B cell (primary cell): Measurements from ENCODE around the gene GSG1. TPM values are rescaled to one million over a fixed set of nuclear protein-coding genes. Genes with fewer than 3 reads are reported as not detected.

Experiments
- ATAC-seq: fragments of 200-7000 bp; cut with Tn5 transposase; one replicate; pipeline ENCODE4 v1.10.0; 2021; ENCODE audit warnings: low read depth, mild to moderate bottlenecking, moderate number of reproducible peaks, moderate library complexity
- CTCF ChIA-PET: fragments of 350-600 bp; sonication (Branson Sonifier 250); formaldehyde crosslinking; loops from one replicate; lab custom pipeline; 2021; ENCODE audit warnings: antibody characterized with exemption, inconsistent platforms; lab: Charles Lee
- POLR2A ChIA-PET: fragments of 350-600 bp; sonication (Branson Sonifier 250); formaldehyde crosslinking; loops from one replicate; lab custom pipeline; 2021; ENCODE audit warnings: antibody characterized with exemption; lab: Charles Lee
- DNase-seq: peaks from one replicate; pipeline ENCODE4 v3.0.0; 2013
- H2AFZ ChIP-seq: 2 replicates; pipeline ENCODE4 v1.6.1; 2012; ENCODE audit warnings: mild to moderate bottlenecking, low read depth, low read length; ENCODE audit not compliant: insufficient read depth, poor library complexity, severe bottlenecking
- H3K27ac ChIP-seq, 2 donors: 1 replicate in 1 of 2; 2 replicates in 1 of 2; pipeline ENCODE4 v1.5.1; 2012 to 2013; ENCODE audit warnings: low read length in 2 of 2, mild to moderate bottlenecking in 2 of 2, moderate library complexity in 1 of 2
- H3K27me3 ChIP-seq, 4 experiments: fragments of 200-600 bp in 1 of 4; sonication (generic) in 1 of 4; replicated peaks in 1 of 4; 1 replicate in 2 of 4; 2 replicates in 2 of 4; pipeline versions ENCODE4 v1.6.1 to v1.7.0; 2013 to 2016; ENCODE audit warnings: low read length in 3 of 4, mild to moderate bottlenecking in 2 of 4, mixed read lengths in 1 of 4, moderate library complexity in 1 of 4; ENCODE audit not compliant: insufficient read depth in 4 of 4, control insufficient read depth in 3 of 4; ENCODE audit errors: control extremely low read depth in 1 of 4
- H3K36me3 ChIP-seq, 2 experiments: replicated peaks in 1 of 2; 1 replicate in 1 of 2; 2 replicates in 1 of 2; pipeline versions ENCODE4 v1.6.1 to v1.7.1; 2013; ENCODE audit warnings: low read length in 1 of 2; ENCODE audit not compliant: insufficient read depth in 2 of 2, control insufficient read depth in 1 of 2; ENCODE audit errors: control extremely low read depth in 1 of 2, extremely low read depth in 1 of 2
- H3K4me1 ChIP-seq, 2 donors: fragments of 200-600 bp in 1 of 2; sonication (generic) in 1 of 2; 1 replicate in 1 of 2; 2 replicates in 1 of 2; pipeline versions ENCODE4 v1.5.1 to v1.6.1; 2013 to 2017; ENCODE audit warnings: low read length in 2 of 2; ENCODE audit not compliant: control insufficient read depth in 2 of 2, insufficient read depth in 2 of 2
- H3K4me2 ChIP-seq: replicated peaks from 2 replicates; pipeline ENCODE3; 2012; ENCODE audit warnings: mild to moderate bottlenecking, low read depth, low read length; ENCODE audit not compliant: poor library complexity, severe bottlenecking
- H3K4me3 ChIP-seq, 5 experiments: fragments of 200-600 bp in 1 of 5; sonication (generic) in 1 of 5; 1 replicate in 3 of 5; 2 replicates in 2 of 5; pipeline versions ENCODE4 v1.5.1 to v1.7.0; 2011 to 2016; ENCODE audit warnings: low read length in 4 of 5, mild to moderate bottlenecking in 4 of 5, low read depth in 2 of 5, control low read depth in 1 of 5, moderate library complexity in 1 of 5; ENCODE audit not compliant: insufficient read depth in 1 of 5; ENCODE audit errors: control extremely low read depth in 1 of 5, extremely low read depth in 1 of 5
- H3K79me2 ChIP-seq: fragments of 200-600 bp; sonication (generic); one replicate; pipeline ENCODE4 v1.6.0; 2016; ENCODE audit warnings: low read length; ENCODE audit not compliant: control insufficient read depth, insufficient read depth
- H3K9ac ChIP-seq: fragments of 200-600 bp; sonication (generic); 2 replicates; pipeline ENCODE4 v1.6.1; 2017; ENCODE audit warnings: mild to moderate bottlenecking, low read length, moderate library complexity
- H3K9me3 ChIP-seq, 3 donors: one replicate each; pipeline versions ENCODE4 v1.6.1 to v1.7.1; 2013; ENCODE audit warnings: low read length in 2 of 3; ENCODE audit not compliant: control insufficient read depth in 2 of 3, insufficient read depth in 1 of 3; ENCODE audit errors: control extremely low read depth in 1 of 3
- H4K20me1 ChIP-seq: 2 replicates; pipeline ENCODE4 v1.6.0; 2012; ENCODE audit warnings: mild to moderate bottlenecking, low read length; ENCODE audit not compliant: insufficient read depth, control insufficient read depth, poor library complexity, severe bottlenecking
- H3K27ac Mint-ChIP-seq: one replicate; pipeline ENCODE4 v1.8.0; 2021; ENCODE audit warnings: mixed read lengths
- H3K27me3 Mint-ChIP-seq: one replicate; pipeline ENCODE4 v1.8.0; 2021; ENCODE audit warnings: mixed read lengths
- H3K4me1 Mint-ChIP-seq: one replicate; pipeline ENCODE4 v1.8.0; 2021; ENCODE audit warnings: mixed read lengths
- H3K4me3 Mint-ChIP-seq: one replicate; pipeline ENCODE4 v1.8.0; 2021; ENCODE audit warnings: mixed read lengths
- H3K9me3 Mint-ChIP-seq: one replicate; pipeline ENCODE4 v1.8.0; 2022; ENCODE audit warnings: mixed read lengths; ENCODE audit not compliant: insufficient read depth
- EZH2 ChIP-seq: IDR thresholded peaks from 2 replicates; pipeline ENCODE4 v1.6.1; 2012; ENCODE audit warnings: borderline replicate concordance, low read depth, mild to moderate bottlenecking, moderate library complexity, low read length; ENCODE audit not compliant: insufficient read depth, poor library complexity, severe bottlenecking
- WGBS: methylation state at CpG from one replicate; pipeline ENCODE4 v1.1.5; 2013; ENCODE audit warnings: missing lambda C conversion rate; ENCODE audit not compliant: insufficient coverage; 5-methylcytosine and 5-hydroxymethylcytosine counted together
- intact Hi-C: fragments of 100-400 bp; cut with micrococcal nuclease; formaldehyde crosslinking; loops from one replicate; pipeline ENCODE4 v1.10.0; 2022
- polyA plus RNA-seq: library from polyadenylated mRNA; depleted of rRNA; stranded (reverse); fragments of >200 nt; gene quantifications from 2 replicates; pipeline ENCODE4 v1.2.3, GENCODE V29; 2012
- total RNA-seq, 2 donors: library from RNA; stranded (reverse); fragments of 120-200 nt in 1 of 2; gene quantifications; 1 replicate in 1 of 2; 2 replicates in 1 of 2; pipeline versions ENCODE4 v1.2.3 to v1.2.4, GENCODE V29; 2013 to 2022
- TF ChIP-seq, protein P1 (sequence below): fragments of 200-600 bp; IDR thresholded peaks from one replicate; pipeline ENCODE4 v1.8.0; 2022; ENCODE audit warnings: antibody characterized with exemption, mild to moderate bottlenecking

GSG1 gene
- total and polyA plus RNA-seq, 2 donors (not counting 1 experiment from before 2014, with no cell fraction given): not detected

DNA sequence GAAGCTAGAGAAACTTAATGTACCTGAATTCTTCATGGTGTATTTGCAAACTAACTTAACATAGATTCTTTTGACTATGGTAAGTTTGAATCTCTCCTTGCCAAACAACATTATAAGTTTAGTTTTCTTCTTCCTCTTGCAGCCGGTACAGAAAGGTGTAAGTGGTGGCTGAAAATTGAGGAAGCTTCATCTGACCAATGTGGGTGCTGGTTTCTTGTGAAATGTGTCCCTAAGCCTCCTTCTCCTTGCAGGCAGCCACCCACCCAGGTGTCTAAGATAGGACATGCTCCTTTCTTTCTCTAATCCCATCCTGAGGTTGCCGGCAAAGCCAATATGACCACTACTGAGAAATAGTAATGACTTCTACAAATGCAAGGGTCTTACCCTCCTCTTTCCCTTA lies 20.6 kb downstream of the GSG1 start:
- Histone ChIP-seq H3K9ac (no peak overlapping the region), H3K4me1 (no peaks in the 10 kb centered on the region), H3K9me3 (no peaks in the 10 kb centered on the region), H3K4me2 (no peak overlapping the region), H2AFZ (no peak overlapping the region), H3K27ac (no peak overlapping the region), H3K79me2 (no peaks in the 10 kb centered on the region), H3K27me3 (no peaks in the 10 kb centered on the region), H3K36me3 (peaks cover 4 to 5% of the 10 kb centered on the region in 2 experiments), H4K20me1 (no peaks in the 10 kb centered on the region), H3K4me3 (no peak overlapping the region)
- Mint-ChIP-seq H3K9me3 (no peaks in the 10 kb centered on the region), H3K4me1 (no peaks in the 10 kb centered on the region), H3K27me3 (no peaks in the 10 kb centered on the region), H3K4me3 (no peak overlapping the region), H3K27ac (no peak overlapping the region)
- TF ChIP-seq, protein P1, sequence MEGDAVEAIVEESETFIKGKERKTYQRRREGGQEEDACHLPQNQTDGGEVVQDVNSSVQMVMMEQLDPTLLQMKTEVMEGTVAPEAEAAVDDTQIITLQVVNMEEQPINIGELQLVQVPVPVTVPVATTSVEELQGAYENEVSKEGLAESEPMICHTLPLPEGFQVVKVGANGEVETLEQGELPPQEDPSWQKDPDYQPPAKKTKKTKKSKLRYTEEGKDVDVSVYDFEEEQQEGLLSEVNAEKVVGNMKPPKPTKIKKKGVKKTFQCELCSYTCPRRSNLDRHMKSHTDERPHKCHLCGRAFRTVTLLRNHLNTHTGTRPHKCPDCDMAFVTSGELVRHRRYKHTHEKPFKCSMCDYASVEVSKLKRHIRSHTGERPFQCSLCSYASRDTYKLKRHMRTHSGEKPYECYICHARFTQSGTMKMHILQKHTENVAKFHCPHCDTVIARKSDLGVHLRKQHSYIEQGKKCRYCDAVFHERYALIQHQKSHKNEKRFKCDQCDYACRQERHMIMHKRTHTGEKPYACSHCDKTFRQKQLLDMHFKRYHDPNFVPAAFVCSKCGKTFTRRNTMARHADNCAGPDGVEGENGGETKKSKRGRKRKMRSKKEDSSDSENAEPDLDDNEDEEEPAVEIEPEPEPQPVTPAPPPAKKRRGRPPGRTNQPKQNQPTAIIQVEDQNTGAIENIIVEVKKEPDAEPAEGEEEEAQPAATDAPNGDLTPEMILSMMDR: no peak
- no peak for TF ChIP-seq EZH2
- ChIA-PET CTCF (no interaction called here), POLR2A (no interaction called here)
- intact Hi-C loops: no loop called here
- 100% methylated on average over 1 of the region's 2 CpGs for WGBS
- DNase-seq (no peak), ATAC-seq (no peak)

DNA sequence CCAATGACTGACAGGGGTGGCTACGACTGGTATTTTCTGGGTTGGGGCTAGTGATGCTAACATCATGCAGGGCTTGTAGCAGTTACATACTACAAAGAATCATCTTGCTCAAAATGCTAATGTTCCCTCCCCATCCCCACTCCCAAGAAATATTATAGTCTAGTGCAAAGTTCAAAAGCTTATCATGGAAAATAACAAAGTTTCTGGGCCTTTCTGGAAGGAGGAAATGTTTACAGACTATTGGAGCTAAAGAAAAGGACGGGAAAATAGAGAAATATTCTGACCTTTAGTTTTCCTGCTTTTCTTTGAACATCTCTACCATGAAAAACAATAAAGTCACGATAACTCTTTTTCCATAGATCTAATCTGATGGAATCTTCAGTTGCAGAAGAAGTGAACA lies 23.2 kb downstream of the GSG1 start:
- intact Hi-C loops: no loop called here
- no peaks in the 10 kb centered on the region for H3K9me3 Mint-ChIP-seq

More for the DNA sequence above, 23.2 kb downstream of the GSG1 start:
- TF ChIP-seq, protein P1: no peak
- TF ChIP-seq EZH2: no peak
- no CpG with 5 or more reads among the region's 3 CpGs for WGBS
- Histone ChIP-seq H3K27ac (no peak overlapping the region), H3K4me3 (no peak overlapping the region), H3K4me1 (no peaks in the 10 kb centered on the region), H4K20me1 (no peaks in the 10 kb centered on the region), H3K79me2 (no peaks in the 10 kb centered on the region), H3K36me3 (peaks cover 5 to 10% of the 10 kb centered on the region in 2 experiments), H2AFZ (no peak overlapping the region), H3K9ac (no peak overlapping the region), H3K27me3 (no peaks in the 10 kb centered on the region), H3K4me2 (no peak overlapping the region), H3K9me3 (no peaks in the 10 kb centered on the region)
- no peak for ATAC-seq
- H3K4me1 Mint-ChIP-seq: no peaks in the 10 kb centered on the region
- no peak overlapping the region for H3K27ac Mint-ChIP-seq
- H3K27me3 Mint-ChIP-seq: no peaks in the 10 kb centered on the region
- CTCF ChIA-PET: no interaction called here
- DNase-seq: no peak
- POLR2A ChIA-PET: no interaction called here
- H3K4me3 Mint-ChIP-seq: no peak overlapping the region
